Bronchial epithelial cell (primary cell): Measurements from ENCODE around the gene ADORA2B. TPM values are rescaled to one million over a fixed set of nuclear protein-coding genes. Genes with fewer than 3 reads are reported as not detected.
"Not testable (repeated sequence)": the region's sequence is repeated elsewhere in the genome, so short reads cannot be mapped to it uniquely, and the experiment has no call there.

Source experiments
- DNase-seq: peaks from one replicate; pipeline ENCODE4 v3.0.0-alpha.2; 2010; ENCODE audit warnings: low read depth
- FAIRE-seq: peaks from 2 replicates; lab custom pipeline; 2011; peaks lifted over from hg19 to GRCh38; lab: Jason Lieb, UNC
- H3K27me3 ChIP-seq: 2 replicates; pipeline ENCODE4 v1.5.1; 2011; ENCODE audit warnings: low read length; ENCODE audit not compliant: control insufficient read depth, insufficient read depth
- H3K36me3 ChIP-seq: 2 replicates; pipeline ENCODE4 v1.5.1; 2011; ENCODE audit warnings: low read length; ENCODE audit not compliant: control insufficient read depth, insufficient read depth
- H3K4me3 ChIP-seq: 2 replicates; pipeline ENCODE4 v1.5.1; 2011; ENCODE audit warnings: mild to moderate bottlenecking, low read depth, low read length, control low read depth
- total RNA-seq: library from RNA; depleted of rRNA; stranded (reverse); fragments of >200 nt; gene quantifications from 2 replicates; pipeline ENCODE4 v1.2.1, GENCODE V29; 2014
- TF ChIP-seq, protein P1 (sequence below): IDR thresholded peaks from 2 replicates; pipeline ENCODE4 v1.5.1; 2011; ENCODE audit warnings: mild to moderate bottlenecking, moderate library complexity, low read length, control low read depth, inconsistent platforms; ENCODE audit not compliant: insufficient read depth, severe bottlenecking

The ADORA2B gene
- total RNA-seq, 1 donor from 2014 or later: 36.1 TPM

DNA sequence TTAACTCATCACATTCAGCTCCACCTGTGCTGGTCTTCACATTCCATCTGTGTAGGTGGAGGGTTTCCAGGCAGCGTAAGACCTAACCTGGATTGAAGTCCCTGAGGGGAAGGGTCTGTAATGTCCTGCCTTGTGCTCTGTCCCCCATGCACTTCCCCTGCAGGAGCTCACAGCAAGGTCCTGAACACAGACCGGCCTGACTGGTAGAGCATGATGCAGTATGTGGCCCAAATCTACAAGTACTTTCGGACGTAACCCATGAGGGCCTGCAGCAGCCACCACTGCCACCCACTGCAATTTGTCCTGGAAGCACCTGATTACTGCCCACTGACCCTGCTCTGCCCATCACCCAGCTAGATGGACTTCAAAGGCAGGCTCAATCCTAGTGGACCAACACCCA is 36.6 kb upstream of the ADORA2B start:
- Histone ChIP-seq H3K4me3 (no peak overlapping the region), H3K36me3 (no peaks in the 10 kb centered on the region), H3K27me3 (no peaks in the 10 kb centered on the region)
- no peak for FAIRE-seq
- TF ChIP-seq, protein P1, sequence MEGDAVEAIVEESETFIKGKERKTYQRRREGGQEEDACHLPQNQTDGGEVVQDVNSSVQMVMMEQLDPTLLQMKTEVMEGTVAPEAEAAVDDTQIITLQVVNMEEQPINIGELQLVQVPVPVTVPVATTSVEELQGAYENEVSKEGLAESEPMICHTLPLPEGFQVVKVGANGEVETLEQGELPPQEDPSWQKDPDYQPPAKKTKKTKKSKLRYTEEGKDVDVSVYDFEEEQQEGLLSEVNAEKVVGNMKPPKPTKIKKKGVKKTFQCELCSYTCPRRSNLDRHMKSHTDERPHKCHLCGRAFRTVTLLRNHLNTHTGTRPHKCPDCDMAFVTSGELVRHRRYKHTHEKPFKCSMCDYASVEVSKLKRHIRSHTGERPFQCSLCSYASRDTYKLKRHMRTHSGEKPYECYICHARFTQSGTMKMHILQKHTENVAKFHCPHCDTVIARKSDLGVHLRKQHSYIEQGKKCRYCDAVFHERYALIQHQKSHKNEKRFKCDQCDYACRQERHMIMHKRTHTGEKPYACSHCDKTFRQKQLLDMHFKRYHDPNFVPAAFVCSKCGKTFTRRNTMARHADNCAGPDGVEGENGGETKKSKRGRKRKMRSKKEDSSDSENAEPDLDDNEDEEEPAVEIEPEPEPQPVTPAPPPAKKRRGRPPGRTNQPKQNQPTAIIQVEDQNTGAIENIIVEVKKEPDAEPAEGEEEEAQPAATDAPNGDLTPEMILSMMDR: no peak
- DNase-seq: no peak

DNA sequence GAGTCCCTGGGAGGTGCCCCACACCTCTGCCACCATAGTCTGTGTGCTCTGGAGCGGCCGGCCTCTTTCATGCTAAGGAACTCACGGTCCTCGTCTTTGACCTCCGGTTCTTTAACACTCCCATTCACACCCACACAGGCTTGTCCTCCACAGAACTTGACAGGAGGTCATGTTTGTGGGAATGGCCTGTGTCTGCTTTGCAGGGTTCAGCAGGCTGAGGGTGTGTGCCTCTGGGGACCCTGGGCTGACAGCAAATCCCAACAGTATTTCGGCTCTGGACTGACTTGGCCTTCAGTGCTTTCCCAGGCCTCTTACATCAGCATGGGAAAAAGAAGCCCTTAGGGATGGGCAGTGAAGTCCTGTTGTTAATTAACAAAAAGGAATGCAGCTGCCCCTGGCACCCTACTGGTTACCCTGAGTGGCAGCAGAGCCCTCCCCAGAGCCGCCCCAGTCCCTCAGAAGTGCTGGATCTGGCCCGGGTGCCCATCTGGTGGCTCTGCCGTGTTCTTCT is 35.4 kb upstream of the ADORA2B start:
- FAIRE-seq (no peak), DNase-seq (no peak)
- Histone ChIP-seq H3K4me3 (no peak overlapping the region), H3K36me3 (no peaks in the 10 kb centered on the region), H3K27me3 (no peaks in the 10 kb centered on the region)
- TF ChIP-seq, protein P1: no peak

DNA sequence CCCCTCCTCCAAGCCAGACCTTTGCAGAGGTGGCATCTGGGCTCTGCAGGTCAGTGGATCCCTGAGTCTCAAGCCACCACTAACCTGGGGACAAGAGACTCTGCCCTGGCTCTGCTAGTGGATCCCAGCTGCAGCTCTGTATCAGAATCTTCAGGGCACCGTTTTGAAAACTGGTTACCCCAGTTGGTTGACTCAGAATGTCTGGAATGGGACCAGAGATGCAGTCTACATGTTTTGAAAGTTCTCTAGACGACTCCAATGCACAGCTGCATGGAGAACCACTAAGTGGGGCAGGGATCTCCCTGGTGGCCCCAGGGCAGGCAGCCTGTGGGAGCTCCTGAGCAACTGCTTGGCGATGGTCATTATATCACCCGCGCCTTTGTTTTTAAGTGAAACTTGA is 34.1 kb upstream of the ADORA2B start:
- Histone ChIP-seq H3K4me3 (no peak overlapping the region), H3K27me3 (no peaks in the 10 kb centered on the region), H3K36me3 (no peaks in the 10 kb centered on the region)
- TF ChIP-seq, protein P1: no peak
- FAIRE-seq (no peak), DNase-seq (peak; percentile 62)

DNA sequence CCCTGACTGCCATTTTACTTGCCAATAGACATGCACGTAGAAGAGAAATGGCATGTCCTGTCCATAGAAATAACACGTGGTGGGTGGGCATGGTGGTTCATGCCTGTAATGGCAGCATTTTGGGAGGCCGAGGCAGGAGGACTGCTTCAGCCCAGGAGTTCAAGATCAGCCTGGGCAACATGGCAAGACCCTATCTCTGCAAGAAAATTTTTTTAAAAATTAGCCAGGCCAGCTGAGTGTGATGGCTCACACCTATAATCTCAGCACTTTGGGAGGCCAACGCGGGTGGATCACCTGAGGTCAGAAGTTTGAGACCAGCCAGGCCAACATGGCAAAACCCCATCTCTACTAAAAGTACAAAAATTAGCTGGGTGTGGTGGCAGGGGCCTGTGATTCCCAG is 33.2 kb upstream of the ADORA2B start:
- not testable (repeated sequence) for H3K27me3 ChIP-seq, DNase-seq, FAIRE-seq, H3K4me3 ChIP-seq, H3K36me3 ChIP-seq

DNA sequence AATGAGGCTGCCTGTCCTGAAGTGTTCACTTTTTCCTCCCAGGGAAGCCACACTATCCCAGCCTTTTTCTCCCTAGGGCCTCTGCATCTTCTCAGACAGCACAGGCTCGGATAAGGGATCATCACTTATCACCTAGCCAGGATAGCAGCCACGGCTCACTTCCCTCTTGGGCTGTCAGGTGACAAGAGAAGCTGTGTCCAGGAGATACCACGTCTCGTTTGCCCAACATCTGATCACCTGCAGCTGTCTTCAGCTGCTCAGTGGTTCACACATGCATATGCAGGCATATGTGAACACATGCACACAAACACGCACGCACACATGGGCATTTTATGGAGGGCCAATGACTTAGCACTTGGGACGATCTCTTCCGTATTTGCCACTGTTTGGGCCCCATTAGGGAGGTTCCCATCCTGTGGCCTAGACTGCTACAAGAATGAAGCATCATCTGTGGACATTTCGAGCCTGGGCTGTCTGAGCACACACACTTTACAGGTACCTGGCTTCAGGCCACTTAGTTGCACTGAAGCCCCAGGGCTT is 32.4 kb upstream of the ADORA2B start:
- no peak overlapping the region for H3K4me3 ChIP-seq
- H3K27me3 ChIP-seq: no peaks in the 10 kb centered on the region
- DNase-seq (no peak), FAIRE-seq (peak; percentile 64)
- no peaks in the 10 kb centered on the region for H3K36me3 ChIP-seq
- TF ChIP-seq, protein P1: no peak

DNA sequence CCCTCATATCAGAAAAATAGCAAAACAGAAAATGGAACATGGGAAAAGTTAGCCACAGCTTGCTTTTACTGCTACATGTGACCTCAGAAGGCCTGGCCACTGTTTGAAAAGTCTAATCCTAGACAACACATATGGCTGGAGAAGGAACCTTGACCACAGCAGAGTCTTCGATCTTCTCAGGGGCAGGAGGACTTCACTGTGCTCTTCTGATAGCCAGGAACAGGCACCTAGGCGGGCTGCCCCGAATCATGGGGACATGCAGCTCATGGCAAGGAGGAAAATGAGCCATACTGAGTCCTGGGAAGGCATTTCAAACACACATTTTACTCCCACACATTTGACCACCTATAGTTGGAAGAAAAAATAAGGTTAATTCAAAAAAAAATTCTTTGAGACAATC is 31.1 kb upstream of the ADORA2B start:
- TF ChIP-seq, protein P1: no peak
- Histone ChIP-seq H3K4me3 (no peak overlapping the region), H3K27me3 (no peaks in the 10 kb centered on the region), H3K36me3 (no peaks in the 10 kb centered on the region)
- no peak for FAIRE-seq
- DNase-seq: no peak
